ENCODE data around the gene LRRC7.

DNA sequence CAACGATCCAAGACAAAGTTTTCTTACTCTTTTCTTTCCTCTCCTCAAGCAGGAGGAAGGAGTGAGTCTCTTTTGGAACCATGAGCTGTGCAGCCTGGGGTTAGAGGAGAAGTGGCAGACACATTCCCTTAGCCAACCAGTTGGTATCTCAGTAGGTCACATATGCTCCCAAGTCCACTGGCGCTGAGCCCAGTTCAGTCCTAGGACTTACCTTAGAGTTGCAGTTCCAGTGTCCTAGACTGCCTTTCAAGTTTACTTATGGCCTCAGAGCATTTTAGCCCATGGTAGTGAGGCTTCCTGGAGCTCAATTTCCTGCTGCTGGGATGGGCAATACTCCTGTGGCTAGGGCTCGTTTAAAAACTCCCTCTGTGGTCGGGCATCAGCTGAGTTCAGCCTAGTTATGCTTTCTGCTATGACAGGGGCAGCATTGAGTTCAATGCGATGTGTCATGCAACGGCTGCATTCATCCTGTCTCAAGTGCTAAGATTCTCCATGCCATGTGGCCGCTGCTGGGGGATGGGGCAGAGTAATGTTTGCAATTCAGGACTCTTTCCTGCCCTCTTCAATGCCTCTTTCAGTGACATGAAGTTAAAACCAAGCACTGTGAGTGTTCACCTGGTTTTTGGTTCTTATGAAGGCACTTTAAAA, 103.8 kb downstream of the LRRC7 start:
- TF ChIP-seq EZH2 (IDR thresholded peaks at IDR 0.05; ENCODE audit: low read depth, low read length, severe bottlenecking) (no peak), ATF3 (IDR thresholded peaks at IDR 0.05; ENCODE audit: insufficient read depth, low read depth, low read length) (no peak)
